Measurements from ENCODE around the gene CATSPERE. TPM values are rescaled to one million over a fixed set of nuclear protein-coding genes. Genes with fewer than 3 reads are reported as not detected.
"Not testable (repeated sequence)": the region's sequence is repeated elsewhere in the genome, so short reads cannot be mapped to it uniquely, and the experiment has no call there.

Gene CATSPERE
- total RNA-seq, 1 donor from 2014 or later: 0.08 TPM

- Mint-ChIP-seq H3K27ac (no peak overlapping the region), H3K9me3 (no peaks in the 10 kb centered on the region), H3K4me1 (ENCODE audit: low read depth) (peaks cover 25% of the 10 kb centered on the region), H3K27me3 (ENCODE audit: insufficient read depth) (no peaks in the 10 kb centered on the region), H3K4me3 (no peak overlapping the region), H3K36me3 (ENCODE audit: low read depth) (peaks cover 17% of the 10 kb centered on the region)
- intact Hi-C loops (cut with micrococcal nuclease): loop anchor here (1.0 to 10.0 kb wide), 9 partner anchors 50 to 1299 kb away; partner anchors contain the start of gene AKT3
- no peak for DNase-seq (ENCODE audit: low spot score)
Measured at GRCh38 chr1:244653439-244654107, 192.5 kb downstream of the CATSPERE start.

GRCh38 chr1:244654108-244655038 is 193.3 kb downstream of the CATSPERE start:
- no peak for DNase-seq (ENCODE audit: low spot score)
- Mint-ChIP-seq H3K36me3 (ENCODE audit: low read depth) (peaks cover 21% of the 10 kb centered on the region), H3K4me3 (no peak overlapping the region), H3K4me1 (ENCODE audit: low read depth) (peaks cover 26% of the 10 kb centered on the region), H3K9me3 (no peaks in the 10 kb centered on the region), H3K27ac (no peak overlapping the region), H3K27me3 (ENCODE audit: insufficient read depth) (no peaks in the 10 kb centered on the region)
- intact Hi-C loops (cut with micrococcal nuclease): loop anchor here (2.0 to 10.0 kb wide), 3 partner anchors 74 to 1060 kb away; partner anchors contain the start of gene AKT3

GRCh38 chr1:244655186-244655585 is 194.1 kb downstream of the CATSPERE start:
- Mint-ChIP-seq H3K9me3 (no peaks in the 10 kb centered on the region), H3K27ac (no peak overlapping the region), H3K27me3 (ENCODE audit: insufficient read depth) (no peaks in the 10 kb centered on the region), H3K4me1 (ENCODE audit: low read depth) (peaks cover 26% of the 10 kb centered on the region), H3K36me3 (ENCODE audit: low read depth) (peaks cover 23% of the 10 kb centered on the region), H3K4me3 (no peak overlapping the region)
- intact Hi-C loops (cut with micrococcal nuclease): loop anchor here (2.0 to 10.0 kb wide), 2 partner anchors 74 to 1060 kb away; no protein-coding TSS in a partner anchor
- DNase-seq (ENCODE audit: low spot score): no peak

- H3K36me3 Mint-ChIP-seq (ENCODE audit: low read depth): peaks cover 25% of the 10 kb centered on the region
- H3K4me3 Mint-ChIP-seq: no peak overlapping the region
- H3K27me3 Mint-ChIP-seq (ENCODE audit: insufficient read depth): no peaks in the 10 kb centered on the region
- H3K4me1 Mint-ChIP-seq (ENCODE audit: low read depth): peaks cover 18% of the 10 kb centered on the region
- no peak overlapping the region for H3K27ac Mint-ChIP-seq
- no peaks in the 10 kb centered on the region for H3K9me3 Mint-ChIP-seq
- DNase-seq (ENCODE audit: low spot score): no peak
- intact Hi-C loops (cut with micrococcal nuclease): loop anchor here (10.0 kb wide), 1 partner anchor 1063 kb away; no protein-coding TSS in a partner anchor
Measured at GRCh38 chr1:244657421-244657820, 196.3 kb downstream of the CATSPERE start.

GRCh38 chr1:244659694-244660093 is 198.6 kb downstream of the CATSPERE start:
- Mint-ChIP-seq H3K9me3 (no peaks in the 10 kb centered on the region), H3K27ac (no peak overlapping the region), H3K36me3 (ENCODE audit: low read depth) (peaks cover 25% of the 10 kb centered on the region), H3K4me3 (no peak overlapping the region), H3K4me1 (ENCODE audit: low read depth) (peaks cover 17% of the 10 kb centered on the region), H3K27me3 (ENCODE audit: insufficient read depth) (no peaks in the 10 kb centered on the region)
- intact Hi-C loops (cut with micrococcal nuclease): loop anchor here (10.0 kb wide), 1 partner anchor 1065 kb away; no protein-coding TSS in a partner anchor
- DNase-seq (ENCODE audit: low spot score): no peak

- no peaks in the 10 kb centered on the region for H3K9me3 Mint-ChIP-seq
- H3K36me3 Mint-ChIP-seq (ENCODE audit: low read depth): peaks cover 25% of the 10 kb centered on the region
- no peaks in the 10 kb centered on the region for H3K27me3 Mint-ChIP-seq (ENCODE audit: insufficient read depth)
- DNase-seq (ENCODE audit: low spot score): no peak
- no peak overlapping the region for H3K4me3 Mint-ChIP-seq
- intact Hi-C loops (cut with micrococcal nuclease): no loop called here
- H3K27ac Mint-ChIP-seq: no peak overlapping the region
- H3K4me1 Mint-ChIP-seq (ENCODE audit: low read depth): peaks cover 17% of the 10 kb centered on the region
Measured at GRCh38 chr1:244660595-244660994, 199.5 kb downstream of the CATSPERE start.

- Mint-ChIP-seq H3K4me1 (ENCODE audit: low read depth) (peaks cover 17% of the 10 kb centered on the region), H3K36me3 (ENCODE audit: low read depth) (peaks cover 25% of the 10 kb centered on the region)
- DNase-seq (ENCODE audit: low spot score); H3K27ac Mint-ChIP-seq; H3K27me3 Mint-ChIP-seq (ENCODE audit: insufficient read depth); H3K9me3 Mint-ChIP-seq; H3K4me3 Mint-ChIP-seq; intact Hi-C loops (cut with micrococcal nuclease): not testable (repeated sequence)
Measured at GRCh38 chr1:244661569-244662312, 200.7 kb downstream of the CATSPERE start.

- Mint-ChIP-seq H3K4me3 (no peak overlapping the region), H3K9me3 (no peaks in the 10 kb centered on the region), H3K4me1 (ENCODE audit: low read depth) (peaks cover 11% of the 10 kb centered on the region), H3K27ac (no peak overlapping the region), H3K36me3 (ENCODE audit: low read depth) (peaks cover 16% of the 10 kb centered on the region), H3K27me3 (ENCODE audit: insufficient read depth) (no peaks in the 10 kb centered on the region)
- DNase-seq (ENCODE audit: low spot score): no peak
- intact Hi-C loops (cut with micrococcal nuclease): no loop called here
Measured at GRCh38 chr1:244662599-244662998, 201.5 kb downstream of the CATSPERE start.

- no peak for DNase-seq (ENCODE audit: low spot score)
- Mint-ChIP-seq H3K27ac (no peak overlapping the region), H3K4me1 (ENCODE audit: low read depth) (no peaks in the 10 kb centered on the region), H3K27me3 (ENCODE audit: insufficient read depth) (no peaks in the 10 kb centered on the region), H3K36me3 (ENCODE audit: low read depth) (peaks cover 7% of the 10 kb centered on the region), H3K4me3 (no peak overlapping the region), H3K9me3 (no peaks in the 10 kb centered on the region)
- intact Hi-C loops (cut with micrococcal nuclease): no loop called here
Measured at GRCh38 chr1:244664353-244664752, 203.3 kb downstream of the CATSPERE start.

GRCh38 chr1:244665771-244666217 is 204.7 kb downstream of the CATSPERE start:
- no peak overlapping the region for H3K27ac Mint-ChIP-seq

GRCh38 chr1:244666672-244667418 is 205.8 kb downstream of the CATSPERE start:
- DNase-seq (ENCODE audit: low spot score); H3K9me3 Mint-ChIP-seq; H3K4me3 Mint-ChIP-seq; H3K27ac Mint-ChIP-seq; H3K27me3 Mint-ChIP-seq (ENCODE audit: insufficient read depth); intact Hi-C loops (cut with micrococcal nuclease); H3K4me1 Mint-ChIP-seq (ENCODE audit: low read depth): not testable (repeated sequence)
- peaks cover 12% of the 10 kb centered on the region for H3K36me3 Mint-ChIP-seq (ENCODE audit: low read depth)

More at GRCh38 chr1:244665771-244666217, 204.7 kb downstream of the CATSPERE start:
- intact Hi-C loops (cut with micrococcal nuclease): no loop called here
- DNase-seq (ENCODE audit: low spot score): no peak
- no peaks in the 10 kb centered on the region for H3K4me1 Mint-ChIP-seq (ENCODE audit: low read depth)
- H3K36me3 Mint-ChIP-seq (ENCODE audit: low read depth): peaks cover 4% of the 10 kb centered on the region
- H3K9me3 Mint-ChIP-seq: no peaks in the 10 kb centered on the region
- H3K27me3 Mint-ChIP-seq (ENCODE audit: insufficient read depth): no peaks in the 10 kb centered on the region
- H3K4me3 Mint-ChIP-seq: no peak overlapping the region

GRCh38 chr1:244667797-244668196 is 206.7 kb downstream of the CATSPERE start:
- Mint-ChIP-seq H3K27me3 (ENCODE audit: insufficient read depth) (no peaks in the 10 kb centered on the region), H3K4me1 (ENCODE audit: low read depth) (no peaks in the 10 kb centered on the region), H3K36me3 (ENCODE audit: low read depth) (peaks cover 15% of the 10 kb centered on the region), H3K27ac (no peak overlapping the region), H3K4me3 (no peak overlapping the region), H3K9me3 (no peaks in the 10 kb centered on the region)
- DNase-seq (ENCODE audit: low spot score): no peak
- intact Hi-C loops (cut with micrococcal nuclease): no loop called here

Data from activated T-helper 1 cell treated with anti-CD3 and anti-CD28 coated beads, Interleukin-12 subunit alpha, Interleukin-12 subunit beta, Interleukin-2, Interleukin-4 antibody, amounts not matched to agents 30 ng/mL and 10 ng/mL and 1 ng/mL, durations not matched to agents 14 hours and 24 hours and 36 hours (primary cell).